ENCODE data around the gene TUBB4B. TPM values are rescaled to one million over a fixed set of nuclear protein-coding genes. Genes with fewer than 3 reads are reported as not detected.
A peak's percentile ranks its signal among the peaks of the same experiment; 100 is the strongest.

Gene TUBB4B
- total RNA-seq, 2 experiments from 2014 or later = 417 to 443 TPM

DNA sequence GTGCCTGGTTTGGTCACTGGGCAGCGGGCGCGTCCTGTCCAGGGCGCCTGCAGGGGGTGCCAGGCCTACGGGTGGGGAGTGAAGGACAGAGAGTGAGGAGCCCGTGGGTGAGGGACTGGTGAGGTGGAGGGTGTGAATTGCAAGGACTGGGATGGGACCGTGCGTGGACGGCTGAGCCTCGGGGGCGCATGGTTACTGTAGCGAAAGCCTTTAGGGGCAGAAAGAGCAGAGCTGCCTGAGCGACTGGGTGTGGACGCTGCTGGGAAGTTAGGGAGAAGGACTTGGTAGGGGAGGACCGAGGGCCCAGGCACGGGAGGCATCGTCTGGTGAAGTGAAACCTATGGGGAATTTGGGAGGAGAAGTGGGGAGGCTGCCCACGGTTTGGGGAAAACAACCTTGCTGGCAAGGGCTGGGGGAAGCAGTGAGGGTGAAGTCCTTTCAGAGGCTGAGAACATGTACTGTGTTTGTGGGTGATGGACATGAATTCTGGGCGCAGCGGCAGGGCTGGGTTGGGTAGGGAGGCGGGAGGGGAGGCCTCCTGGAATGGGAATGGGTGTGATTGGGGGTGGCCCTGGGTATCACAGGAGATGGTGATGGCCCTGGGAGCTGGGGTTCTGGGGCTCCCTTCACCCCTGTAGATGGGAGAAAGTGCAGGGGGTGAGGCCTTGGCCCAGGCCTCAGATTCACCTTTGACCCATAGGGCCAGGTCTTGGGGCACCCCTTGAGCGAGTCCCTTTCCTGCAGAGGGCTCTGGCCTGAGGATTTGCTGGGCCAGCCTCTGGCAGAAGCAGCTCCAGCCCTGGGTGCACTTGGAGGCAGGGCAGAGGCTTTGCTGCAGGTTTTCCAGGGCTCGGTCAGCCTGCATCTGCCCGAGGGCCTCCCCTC lies 34.7 kb downstream of the TUBB4B start:
- H3K79me2 ChIP-seq (ENCODE audit: insufficient read depth, low read depth, low read length) = no peaks in the 10 kb centered on the region
- DNase-seq (ENCODE audit: low spot score) = no peak
- H2AFZ ChIP-seq (ENCODE audit: low read length) = no peak overlapping the region
- peaks cover 65% of the 10 kb centered on the region for H3K4me1 ChIP-seq (ENCODE audit: insufficient read depth, low read length, poor library complexity, severe bottlenecking)
- H3K36me3 ChIP-seq (ENCODE audit: insufficient read depth, low read length) = peaks cover 22% of the 10 kb centered on the region; the same call in 1 of the 2 replicates
- H3K4me2 ChIP-seq (ENCODE audit: low read length) = peak overlapping the region; percentile 81
- H3K9me2 ChIP-seq (ENCODE audit: insufficient read depth, low read length) = no peaks in the 10 kb centered on the region
- H3K4me3 ChIP-seq (ENCODE audit: low read depth, low read length, poor library complexity, severe bottlenecking) = peak overlapping the region; percentile 69
- H4K20me1 ChIP-seq (ENCODE audit: insufficient read depth, low read length) = no peaks in the 10 kb centered on the region
- intact Hi-C loops (cut with micrococcal nuclease; ENCODE audit: unreplicated experiment) = loop anchor here (2.0 kb wide), 1 partner anchor 35 kb away; the partner anchor contains the start of gene TUBB4B
- TF ChIP-seq EZH2phosphoT487 (IDR thresholded peaks at IDR 0.05; ENCODE audit: borderline replicate concordance, low read depth, low read length) (no peak), CTCF (conservative IDR thresholded peaks at IDR 0.05; ENCODE audit: low read length) (no peak)
- ChIA-PET CTCF (ENCODE audit: unreplicated experiment) (no interaction called here), POLR2A (no interaction called here)
- BruUV-seq (replicated peaks) = no TSS peak
- H3K9me3 ChIP-seq (ENCODE audit: low read length) = no peaks in the 10 kb centered on the region
- H3K27ac ChIP-seq (ENCODE audit: low read depth, low read length, poor library complexity, severe bottlenecking) = peak overlapping the region; percentile 77

DNA sequence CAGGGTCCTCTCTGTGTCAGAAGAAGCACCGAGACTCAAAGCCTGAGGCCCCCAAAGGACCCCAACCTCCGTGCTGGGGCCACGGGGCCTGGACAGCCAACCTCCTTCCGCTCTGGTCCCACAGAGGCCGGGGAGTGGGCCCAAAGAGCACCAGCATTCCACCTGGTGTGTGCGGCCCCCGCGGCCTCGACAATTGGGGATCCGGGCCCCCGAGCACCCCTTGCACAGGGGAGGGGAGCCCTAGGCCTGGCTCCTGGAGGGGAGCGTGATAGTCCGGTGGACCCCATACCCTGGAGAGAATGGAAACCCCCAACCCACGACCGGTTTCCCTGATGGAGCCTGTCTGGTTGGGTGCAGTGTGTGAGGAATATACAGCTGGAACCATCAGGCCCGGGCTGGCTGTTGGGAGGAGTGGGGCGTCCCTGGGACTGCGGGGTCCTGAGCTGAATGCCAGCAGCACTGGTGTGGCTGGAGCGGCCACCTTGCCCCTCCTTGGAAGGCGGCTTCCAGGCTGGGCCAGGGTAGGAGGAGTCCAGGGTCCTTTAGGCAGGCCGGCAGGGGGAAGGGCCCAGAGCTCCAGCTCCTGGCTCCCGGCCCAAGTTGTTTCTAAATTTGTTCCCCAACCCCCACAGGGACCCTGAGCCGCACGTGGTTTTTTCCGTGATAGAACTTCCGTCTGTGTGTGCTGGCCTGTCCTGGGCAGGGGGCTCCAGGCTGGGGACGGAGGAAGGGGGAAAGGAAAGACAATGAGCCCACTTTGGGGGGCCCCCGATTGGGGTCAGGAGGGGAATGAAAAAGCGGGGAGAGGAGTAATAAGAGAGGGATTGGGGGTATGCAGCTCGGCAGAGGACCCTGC lies 35.6 kb downstream of the TUBB4B start:
- Histone ChIP-seq H3K4me3 (ENCODE audit: low read depth, low read length, poor library complexity, severe bottlenecking) (peak overlapping the region; percentile 69), H3K36me3 (ENCODE audit: insufficient read depth, low read length) (peaks cover 18% of the 10 kb centered on the region; the same call in 1 of the 2 replicates), H3K4me2 (ENCODE audit: low read length) (peak overlapping the region; percentile 81), H3K9me2 (ENCODE audit: insufficient read depth, low read length) (no peaks in the 10 kb centered on the region), H4K20me1 (ENCODE audit: insufficient read depth, low read length) (no peaks in the 10 kb centered on the region), H3K9me3 (ENCODE audit: low read length) (no peaks in the 10 kb centered on the region), H2AFZ (ENCODE audit: low read length) (no peak overlapping the region), H3K4me1 (ENCODE audit: insufficient read depth, low read length, poor library complexity, severe bottlenecking) (peaks cover 64% of the 10 kb centered on the region), H3K27ac (ENCODE audit: low read depth, low read length, poor library complexity, severe bottlenecking) (peak overlapping the region; percentile 77), H3K79me2 (ENCODE audit: insufficient read depth, low read depth, low read length) (no peaks in the 10 kb centered on the region)
- ChIA-PET CTCF (ENCODE audit: unreplicated experiment) (interaction anchor here (0.8 kb wide), 1 partner anchor 10 kb away, joined by 7 read pairs; no protein-coding TSS in a partner anchor), POLR2A (interaction anchor here (0.9 to 1.5 kb wide), 3 partner anchors 8 to 44 kb away, joined by 3 to 4 read pairs (median 3); no protein-coding TSS in a partner anchor)
- TSS peak; percentile 81 for BruUV-seq (replicated peaks)
- intact Hi-C loops (cut with micrococcal nuclease; ENCODE audit: unreplicated experiment) = loop anchor here (1.0 to 2.0 kb wide), 2 partner anchors 8 to 36 kb away; partner anchors contain the start of gene TUBB4B
- TF ChIP-seq EZH2phosphoT487 (IDR thresholded peaks at IDR 0.05; ENCODE audit: borderline replicate concordance, low read depth, low read length) (no peak), CTCF (conservative IDR thresholded peaks at IDR 0.05; ENCODE audit: low read length) (no peak)
- DNase-seq (ENCODE audit: low spot score) = peak; percentile 53

Measured in OCI-LY7 (cell line).